Activated B cell treated with CpG ODN at 0.5 μM for 24 hours (primary cell): Measurements from ENCODE around the gene SLIT3. TPM values are rescaled to one million over a fixed set of nuclear protein-coding genes. Genes with fewer than 3 reads are reported as not detected.

Source experiments
- ATAC-seq: fragments of 200-7000 bp; cut with Tn5 transposase; one replicate; pipeline ENCODE4 v1.10.0; 2021; ENCODE audit warnings: low read depth, mild to moderate bottlenecking, moderate library complexity
- CTCF ChIA-PET: fragments of 350-600 bp; sonication (Branson Sonifier 250); formaldehyde crosslinking; loops from one replicate; lab custom pipeline; 2021; ENCODE audit warnings: antibody characterized with exemption; lab: Charles Lee
- POLR2A ChIA-PET: fragments of 350-600 bp; sonication (Branson Sonifier 250); formaldehyde crosslinking; loops from one replicate; lab custom pipeline; 2021; ENCODE audit warnings: antibody characterized with exemption; lab: Charles Lee
- DNase-seq: peaks from one replicate; pipeline ENCODE4 v3.0.0; 2022
- H3K27ac Mint-ChIP-seq: one replicate; pipeline ENCODE4 v1.8.0; 2020; ENCODE audit warnings: mixed read lengths
- H3K27me3 Mint-ChIP-seq: one replicate; pipeline ENCODE4 v1.8.0; 2021; ENCODE audit warnings: mixed read lengths
- H3K36me3 Mint-ChIP-seq: one replicate; pipeline ENCODE4 v1.8.0; 2021; ENCODE audit warnings: low read depth, mixed read lengths
- H3K4me1 Mint-ChIP-seq: one replicate; pipeline ENCODE4 v1.8.0; 2021; ENCODE audit warnings: mixed read lengths
- H3K4me3 Mint-ChIP-seq: one replicate; pipeline ENCODE4 v1.8.0; 2020; ENCODE audit warnings: mild to moderate bottlenecking, mixed read lengths
- H3K9me3 Mint-ChIP-seq: one replicate; pipeline ENCODE4 v1.8.0; 2020; ENCODE audit warnings: mixed read lengths
- CTCF ChIP-seq: fragments of 200-600 bp; IDR thresholded peaks from one replicate; pipeline ENCODE4 v1.8.0; 2022; ENCODE audit warnings: antibody characterized with exemption, mild to moderate bottlenecking
- intact Hi-C: fragments of 100-400 bp; cut with micrococcal nuclease; formaldehyde crosslinking; loops from one replicate; pipeline ENCODE4 v1.15.1; 2024
- total RNA-seq: library from RNA; stranded (reverse); gene quantifications from 2 replicates; pipeline ENCODE4 v1.2.3, GENCODE V29; 2022

The SLIT3 gene
- total RNA-seq, 1 donor from 2014 or later = not detected

DNA sequence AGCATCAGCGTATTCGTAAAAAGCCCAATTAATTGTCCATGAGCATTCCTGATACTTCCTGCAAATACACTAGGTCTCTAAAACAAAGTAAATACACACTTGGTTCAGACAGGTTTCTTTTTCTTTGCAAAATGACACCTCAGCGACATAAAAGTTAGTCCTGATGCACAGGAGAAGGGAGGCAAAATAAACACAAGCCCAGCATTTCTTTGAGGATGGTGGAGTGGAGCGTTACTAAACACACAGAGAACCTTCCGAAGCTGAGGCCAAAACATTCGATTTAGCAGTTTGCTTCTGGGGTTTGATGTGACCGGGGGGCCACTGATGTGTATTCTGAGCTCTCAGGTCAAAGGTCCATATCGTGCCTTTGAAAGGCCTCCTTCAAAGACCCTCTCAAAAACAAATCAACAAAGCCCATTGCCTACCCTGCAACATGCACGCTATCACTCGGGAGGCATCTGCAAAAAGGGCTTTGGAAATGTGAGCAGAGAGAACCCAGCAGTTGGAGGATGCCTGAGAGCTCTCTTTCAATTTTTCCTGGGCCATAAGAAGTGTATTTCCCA lies 453.3 kb downstream of the SLIT3 start:
- no peak for TF ChIP-seq CTCF
- no peak for ATAC-seq
- H3K27me3 Mint-ChIP-seq = peaks cover 13% of the 10 kb centered on the region
- no peaks in the 10 kb centered on the region for H3K9me3 Mint-ChIP-seq
- H3K36me3 Mint-ChIP-seq = no peaks in the 10 kb centered on the region
- intact Hi-C loops = no loop called here
- no peak overlapping the region for H3K27ac Mint-ChIP-seq
- no peak for DNase-seq
- H3K4me1 Mint-ChIP-seq = no peaks in the 10 kb centered on the region
- H3K4me3 Mint-ChIP-seq = no peak overlapping the region
- ChIA-PET POLR2A (no interaction called here), CTCF (no interaction called here)

- intact Hi-C loops = no loop called here
- Mint-ChIP-seq H3K4me3 (no peak overlapping the region), H3K27me3 (peaks cover 8% of the 10 kb centered on the region), H3K27ac (no peak overlapping the region), H3K4me1 (no peaks in the 10 kb centered on the region), H3K36me3 (no peaks in the 10 kb centered on the region), H3K9me3 (no peaks in the 10 kb centered on the region)
- ChIA-PET CTCF (no interaction called here), POLR2A (no interaction called here)
- ATAC-seq (no peak), DNase-seq (no peak)
- no peak for TF ChIP-seq CTCF
Measured at GRCh38 chr5:168844922-168845296, 456.0 kb downstream of the SLIT3 start.

GRCh38 chr5:168844016-168844921 lies 456.7 kb downstream of the SLIT3 start:
- no peak for TF ChIP-seq CTCF
- intact Hi-C loops = no loop called here
- POLR2A ChIA-PET = no interaction called here
- DNase-seq (no peak), ATAC-seq (no peak)
- Mint-ChIP-seq H3K27ac (no peak overlapping the region), H3K9me3 (no peaks in the 10 kb centered on the region), H3K4me3 (no peak overlapping the region), H3K36me3 (no peaks in the 10 kb centered on the region), H3K4me1 (no peaks in the 10 kb centered on the region), H3K27me3 (peaks cover 8% of the 10 kb centered on the region)
- CTCF ChIA-PET = no interaction called here

DNA sequence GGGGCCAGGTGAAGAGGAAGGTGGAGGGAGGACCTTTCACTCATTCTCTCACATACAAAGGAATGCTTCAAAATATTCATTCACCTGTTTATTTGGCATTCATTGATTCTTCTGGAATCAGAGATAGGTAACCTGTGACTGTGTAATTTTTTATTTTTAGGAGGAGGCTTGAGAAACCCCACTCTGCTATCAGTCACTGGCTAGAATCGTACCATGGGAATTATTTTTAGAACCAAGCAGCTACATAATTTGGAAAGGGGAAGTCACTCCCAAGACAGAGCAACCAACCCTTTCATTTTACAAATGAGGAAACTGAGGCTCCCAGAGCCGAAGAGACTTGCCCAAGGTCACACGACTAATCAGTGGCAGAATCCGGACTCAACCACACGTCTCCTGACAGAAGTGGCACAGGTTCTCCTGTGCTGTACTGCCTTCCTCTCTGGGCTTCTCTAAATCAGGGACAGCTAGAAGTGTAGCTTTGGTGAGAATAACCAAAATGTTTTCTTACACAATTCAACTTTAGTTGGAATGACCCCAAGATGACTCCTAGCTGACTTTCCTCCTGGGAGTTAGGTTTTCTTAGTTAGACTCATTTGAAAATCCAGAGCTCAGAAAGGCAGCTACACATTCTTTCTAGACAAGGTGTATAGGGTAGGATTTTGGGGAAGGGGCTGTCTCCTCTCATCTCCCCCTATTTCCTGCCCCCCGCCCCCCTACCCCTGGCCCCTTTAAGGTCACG lies 457.5 kb downstream of the SLIT3 start:
- no peak overlapping the region for H3K4me3 Mint-ChIP-seq

More for the DNA sequence above, 457.5 kb downstream of the SLIT3 start:
- H3K27me3 Mint-ChIP-seq = peaks cover 8% of the 10 kb centered on the region
- ChIA-PET POLR2A (no interaction called here), CTCF (no interaction called here)
- TF ChIP-seq CTCF = no peak
- intact Hi-C loops = no loop called here
- H3K9me3 Mint-ChIP-seq = no peaks in the 10 kb centered on the region
- H3K36me3 Mint-ChIP-seq = no peaks in the 10 kb centered on the region
- ATAC-seq (no peak), DNase-seq (no peak)
- H3K4me1 Mint-ChIP-seq = no peaks in the 10 kb centered on the region
- no peak overlapping the region for H3K27ac Mint-ChIP-seq
